GM21447 (cell line): ENCODE results near the gene NDUFA8.

Experiments used
- ATAC-seq: cut with Tn5 transposase; IDR thresholded peaks from one replicate; pipeline ENCODE4 v1.9.1; 2021; ENCODE audit not compliant: unreplicated experiment

NDUFA8 gene

DNA sequence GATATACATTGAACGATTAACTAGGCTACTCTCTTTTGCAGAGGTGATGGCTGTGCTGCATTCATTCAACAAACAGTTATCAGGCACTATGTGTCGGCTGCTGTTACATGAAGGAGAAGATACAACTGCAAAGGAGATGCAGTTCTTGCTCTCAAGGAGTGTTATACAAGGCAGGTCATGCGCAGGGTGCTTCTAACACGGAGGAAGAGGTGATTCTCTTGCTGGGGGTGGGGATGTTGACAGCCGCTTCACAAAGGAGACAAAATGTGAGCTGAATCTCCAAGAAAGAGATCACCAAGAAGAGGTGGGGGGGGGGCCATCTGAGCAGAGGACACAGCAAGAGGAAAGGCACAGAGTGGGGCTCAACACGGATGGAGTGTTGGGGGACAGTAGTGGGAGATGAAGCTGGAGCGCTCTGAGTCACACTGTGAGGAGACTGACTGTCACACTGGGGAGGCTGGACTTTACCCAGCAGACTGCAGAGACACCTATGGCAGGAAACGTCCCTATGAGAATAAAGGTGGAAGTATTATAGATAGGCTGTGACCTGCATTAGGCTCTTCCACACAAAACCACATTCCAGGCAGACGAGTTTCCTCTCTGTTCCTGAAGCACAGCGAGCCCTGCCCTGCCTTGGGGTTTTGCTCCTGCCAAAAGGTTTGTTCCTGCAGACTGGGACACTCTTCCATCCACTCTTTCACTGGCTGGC, 20.9 kb downstream of the NDUFA8 start:
- ATAC-seq: no peak

DNA sequence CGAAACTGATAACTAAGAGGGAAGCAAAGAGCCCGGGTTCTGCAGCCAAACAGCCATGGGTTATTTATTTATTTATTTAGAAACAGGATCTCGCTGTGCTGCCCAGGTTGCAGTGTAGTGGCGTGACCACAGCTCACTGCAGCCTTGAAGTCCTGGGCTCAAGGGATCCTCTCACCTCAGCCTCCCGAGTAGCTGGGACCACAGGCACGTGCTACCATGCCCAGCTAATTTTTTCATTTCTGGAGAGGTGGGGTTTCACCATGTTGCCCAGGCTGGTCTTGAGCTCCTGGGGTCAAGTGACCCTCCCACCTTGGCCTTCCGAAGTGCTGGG, 24.1 kb downstream of the NDUFA8 start:
- ATAC-seq: no peak

DNA sequence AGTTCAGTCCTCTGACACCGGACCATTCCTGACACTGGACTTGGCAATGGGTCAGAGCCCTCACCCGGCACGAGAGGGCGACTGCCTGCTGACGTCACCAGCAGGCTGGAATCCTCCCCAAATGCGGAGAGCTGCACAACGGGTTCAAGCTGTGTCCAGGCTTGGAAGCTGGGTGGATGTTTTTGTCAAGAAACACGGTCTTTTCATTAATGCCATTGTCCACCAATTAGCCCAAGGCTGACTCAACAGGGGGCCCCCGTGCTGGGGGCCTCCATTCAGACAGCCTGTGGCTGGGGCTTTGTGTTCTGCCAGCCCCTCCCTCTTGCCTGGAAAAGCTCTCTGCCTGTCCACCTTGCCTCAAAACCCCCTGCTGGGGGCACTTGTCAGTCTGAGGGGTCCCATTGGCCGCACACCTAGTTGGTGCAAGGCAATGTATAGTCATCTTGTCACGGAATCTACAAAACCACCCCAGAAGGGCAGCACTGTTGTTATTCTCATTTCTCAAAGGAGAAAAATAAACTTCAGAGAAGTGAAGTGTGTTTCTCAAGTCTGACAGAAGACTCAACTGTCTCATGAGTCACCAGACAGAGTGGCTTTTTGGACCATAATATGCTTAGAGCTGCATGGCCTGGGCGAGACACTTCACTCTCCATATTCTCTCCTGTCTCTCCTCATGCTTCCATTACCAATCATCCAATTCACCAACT, 24.6 kb downstream of the NDUFA8 start:
- ATAC-seq: no peak

DNA sequence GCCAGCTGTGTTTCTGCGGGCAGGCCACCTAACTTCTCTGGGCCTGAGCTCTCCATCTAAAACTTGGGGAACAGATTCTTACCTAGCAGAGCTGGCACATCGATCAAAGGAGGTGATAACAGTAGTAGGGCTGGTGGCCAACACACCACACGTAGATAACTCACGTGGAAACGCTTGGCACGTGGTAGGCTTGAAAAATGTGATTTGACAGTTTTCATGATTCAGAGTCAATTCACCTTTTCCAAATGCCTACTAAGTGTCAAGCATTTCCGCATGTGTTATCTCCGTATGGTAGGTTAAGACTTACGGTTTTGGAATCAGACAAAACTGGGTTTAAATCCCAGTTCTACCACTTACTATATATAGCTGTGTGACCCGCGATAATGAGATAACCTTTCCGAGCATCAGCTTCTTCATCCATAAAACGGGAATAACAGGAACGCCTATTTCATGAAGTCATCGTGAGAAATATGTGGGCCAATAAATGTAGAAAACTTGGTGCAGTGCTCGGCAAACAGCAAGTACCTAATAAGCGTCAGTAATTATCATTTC, 25.5 kb downstream of the NDUFA8 start:
- no peak for ATAC-seq

DNA sequence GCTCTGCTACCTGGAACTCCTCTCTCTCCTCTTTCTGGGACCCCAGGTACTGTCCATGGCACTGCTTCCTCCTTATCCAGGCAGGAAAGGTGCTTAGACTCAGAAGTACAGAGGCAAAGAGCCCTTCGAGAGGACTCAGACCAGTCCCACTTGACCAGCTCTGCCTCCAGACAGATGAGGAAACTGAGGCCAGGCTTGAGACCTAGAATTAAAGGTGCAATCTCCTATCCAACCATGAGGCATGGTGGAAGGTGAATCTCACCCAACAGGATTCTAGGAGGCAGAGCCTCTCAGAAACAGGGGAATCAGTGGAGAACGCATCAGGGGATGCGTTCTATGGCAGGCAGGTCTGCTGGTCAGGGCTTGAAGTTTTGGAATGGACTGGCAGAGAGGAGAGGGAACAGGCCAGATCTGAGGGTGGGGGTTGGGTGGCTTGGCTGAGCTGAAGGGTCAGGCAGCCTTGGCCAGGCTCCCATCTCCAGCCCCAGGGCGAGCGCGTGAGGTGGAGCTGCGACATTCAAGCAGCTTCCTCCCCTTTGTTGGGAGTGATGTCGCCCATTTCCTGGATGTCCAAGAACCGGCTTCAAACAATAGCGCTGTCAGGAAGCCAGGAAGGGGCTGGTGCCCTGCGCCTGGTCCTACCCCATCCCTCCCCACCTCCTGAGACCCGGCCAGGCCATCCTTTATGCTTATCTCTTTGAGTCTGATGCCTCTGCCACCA, 26.2 kb downstream of the NDUFA8 start:
- no peak for ATAC-seq

DNA sequence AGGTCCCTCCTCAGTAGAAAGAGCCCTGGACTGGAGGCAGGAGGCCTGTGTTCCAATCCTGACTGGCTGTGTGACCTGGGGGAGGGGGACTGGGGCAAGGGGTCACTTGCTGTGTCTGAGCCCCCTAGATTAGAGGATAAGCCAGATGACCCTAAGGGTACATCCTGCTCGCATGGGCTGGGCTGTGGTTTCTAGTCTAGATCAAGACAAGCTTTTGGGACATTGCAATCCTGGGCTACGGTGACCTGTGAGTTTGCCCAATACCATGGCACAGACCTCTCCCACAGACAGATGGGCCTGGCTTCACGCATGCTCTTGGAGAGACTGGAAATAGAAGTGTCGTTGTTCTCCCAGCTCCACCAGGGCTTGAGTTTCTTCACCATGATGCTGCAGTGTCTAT, 27.0 kb downstream of the NDUFA8 start:
- ATAC-seq: no peak

DNA sequence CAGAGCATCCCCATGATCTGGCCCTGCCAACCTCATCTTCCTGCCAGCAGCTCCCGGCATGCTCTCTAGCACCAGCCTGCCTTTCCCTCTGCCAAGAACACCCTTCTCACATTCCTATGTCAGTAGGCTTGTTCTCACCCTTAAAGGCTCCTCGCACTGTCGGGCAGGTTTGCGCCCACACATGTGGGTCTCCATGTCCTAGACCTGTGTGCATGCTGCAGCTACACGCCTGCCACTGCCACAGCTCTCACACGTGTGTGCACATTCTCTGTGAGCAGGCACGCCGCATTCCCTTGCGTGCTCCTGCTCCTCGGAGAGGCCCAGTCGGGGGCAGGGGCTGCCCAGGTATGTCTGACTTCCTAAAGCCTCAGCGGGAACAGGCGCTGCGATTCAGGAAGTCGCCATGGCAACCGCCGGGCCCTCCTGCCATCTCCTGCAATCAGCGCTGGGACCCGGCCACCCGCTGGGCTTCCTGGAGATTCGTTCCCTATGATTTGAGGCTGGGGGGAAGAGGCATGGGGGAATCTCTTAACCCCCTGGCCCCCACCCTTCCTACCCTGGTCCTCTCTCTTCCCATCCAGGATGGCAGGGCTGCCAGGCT, 28.1 kb downstream of the NDUFA8 start:
- no peak for ATAC-seq

DNA sequence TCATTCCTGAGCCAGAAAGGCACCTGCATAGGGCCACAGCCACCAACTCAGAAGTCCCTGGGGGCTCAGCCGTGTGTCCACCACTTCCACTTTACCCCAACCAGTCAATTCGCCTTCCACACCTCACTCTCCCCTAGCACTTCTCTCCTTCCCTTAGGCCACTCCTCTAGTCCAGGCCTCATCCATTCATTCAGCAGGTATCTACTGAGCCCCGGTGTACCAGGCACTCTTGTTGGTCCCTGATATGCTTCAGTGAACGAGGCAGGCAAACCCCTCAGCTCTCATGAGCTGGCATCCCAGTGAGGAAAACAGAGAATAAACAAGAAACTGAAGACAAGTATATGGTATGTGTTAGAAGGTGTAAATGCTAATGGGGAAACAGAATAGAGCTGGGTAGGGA, 28.7 kb downstream of the NDUFA8 start:
- ATAC-seq: no peak

DNA sequence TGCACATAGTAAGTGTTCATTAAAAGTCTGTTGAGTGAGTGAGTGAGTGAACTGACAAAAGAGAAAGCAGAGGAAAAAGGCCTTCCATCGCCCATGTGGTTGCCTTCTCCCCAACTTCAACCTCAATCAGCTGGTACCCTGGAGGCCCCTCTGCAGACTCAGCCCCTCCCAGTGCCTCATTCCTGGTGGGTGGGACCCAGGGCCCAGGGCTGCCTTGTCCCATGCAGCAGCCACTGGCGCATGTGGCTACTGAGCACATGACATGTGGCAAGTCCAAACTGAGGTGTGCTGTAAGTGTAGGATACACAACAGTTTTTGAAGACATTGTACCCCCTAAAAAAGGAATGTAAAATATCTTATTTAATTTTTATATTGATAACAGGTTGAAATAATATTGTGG, 29.6 kb downstream of the NDUFA8 start:
- ATAC-seq: no peak

DNA sequence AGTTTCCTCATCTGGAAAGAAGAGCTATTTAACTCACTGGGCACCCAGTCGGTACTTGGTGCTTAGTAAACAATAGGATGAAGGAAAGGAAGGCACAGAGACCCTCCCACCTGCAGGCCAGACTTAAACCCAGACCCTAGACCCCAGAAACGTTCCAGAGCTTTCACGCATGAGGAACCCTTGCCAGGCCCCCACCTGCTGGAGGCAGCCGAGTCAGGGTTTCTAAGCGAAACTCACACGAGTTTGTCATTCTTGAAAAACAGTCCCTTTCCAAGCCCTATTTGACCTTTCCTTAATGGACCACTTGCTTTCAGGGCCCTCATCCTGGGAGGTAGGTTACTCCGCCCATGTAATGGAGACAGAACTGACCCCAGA, 30.6 kb downstream of the NDUFA8 start:
- no peak for ATAC-seq

DNA sequence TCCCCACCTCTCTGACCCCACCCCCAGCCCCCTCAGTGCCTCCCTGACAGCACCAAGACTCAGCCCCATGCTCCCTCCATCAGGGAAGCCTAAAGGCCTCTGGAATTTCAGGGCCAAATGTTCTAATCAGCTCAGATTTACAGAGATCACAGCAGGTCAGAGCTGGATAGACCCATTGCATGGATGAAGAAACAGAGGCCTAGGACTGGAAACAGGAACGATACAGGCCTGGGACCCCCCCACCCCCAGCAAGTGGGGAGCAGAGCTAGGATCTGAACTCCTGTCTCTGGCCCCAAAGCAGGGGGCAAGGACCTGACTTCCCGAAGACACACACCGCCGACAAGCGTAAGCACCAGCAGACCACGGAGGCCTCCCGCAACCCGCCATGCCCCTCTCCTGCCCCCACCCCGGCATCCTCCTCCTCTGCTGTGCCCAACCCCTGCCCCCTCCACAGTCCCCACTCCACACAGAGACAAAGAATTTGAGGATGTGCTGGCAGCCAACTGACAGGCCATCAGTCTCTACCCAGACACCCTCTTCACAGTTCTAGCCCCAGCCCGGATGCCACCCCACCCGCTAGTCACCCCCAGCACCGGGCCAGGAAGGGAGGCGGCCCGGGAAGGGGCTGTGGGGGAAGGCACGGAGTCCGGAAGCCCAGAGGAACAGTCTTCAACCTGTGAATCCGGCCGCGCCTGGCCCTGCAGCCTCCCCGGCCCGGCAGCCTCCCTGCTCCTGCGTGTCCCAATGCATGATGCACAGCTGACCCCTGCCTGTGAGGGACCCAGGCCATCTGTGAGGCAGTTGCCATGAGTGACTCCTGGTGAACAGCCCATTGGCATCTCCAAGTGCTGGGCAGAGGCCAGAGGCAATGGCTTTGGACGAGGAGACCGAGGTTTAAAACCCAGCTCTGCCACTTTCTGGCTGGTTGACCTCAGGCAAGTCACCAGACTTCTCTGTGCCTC, 31.3 kb downstream of the NDUFA8 start:
- no peak for ATAC-seq

DNA sequence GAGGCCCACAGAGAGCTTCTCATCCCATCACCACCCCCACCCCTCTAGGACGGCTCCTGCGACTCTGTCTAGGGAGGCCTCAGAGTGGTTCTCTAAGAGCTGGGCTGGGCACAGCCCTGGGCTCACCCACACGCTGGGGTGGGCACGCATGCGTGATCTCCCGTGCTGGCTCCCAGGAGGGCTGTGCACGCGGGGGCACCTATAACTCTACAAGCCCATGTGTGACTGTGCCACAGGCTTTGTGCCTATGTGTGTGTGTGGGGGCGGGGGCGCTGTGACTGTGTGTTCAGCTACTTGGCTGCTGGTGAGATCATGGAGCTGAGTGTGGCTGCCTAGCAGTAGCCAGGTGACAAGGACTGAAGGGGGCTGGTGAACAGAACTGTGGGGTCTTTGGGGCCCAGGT, 32.2 kb downstream of the NDUFA8 start:
- ATAC-seq: no peak

DNA sequence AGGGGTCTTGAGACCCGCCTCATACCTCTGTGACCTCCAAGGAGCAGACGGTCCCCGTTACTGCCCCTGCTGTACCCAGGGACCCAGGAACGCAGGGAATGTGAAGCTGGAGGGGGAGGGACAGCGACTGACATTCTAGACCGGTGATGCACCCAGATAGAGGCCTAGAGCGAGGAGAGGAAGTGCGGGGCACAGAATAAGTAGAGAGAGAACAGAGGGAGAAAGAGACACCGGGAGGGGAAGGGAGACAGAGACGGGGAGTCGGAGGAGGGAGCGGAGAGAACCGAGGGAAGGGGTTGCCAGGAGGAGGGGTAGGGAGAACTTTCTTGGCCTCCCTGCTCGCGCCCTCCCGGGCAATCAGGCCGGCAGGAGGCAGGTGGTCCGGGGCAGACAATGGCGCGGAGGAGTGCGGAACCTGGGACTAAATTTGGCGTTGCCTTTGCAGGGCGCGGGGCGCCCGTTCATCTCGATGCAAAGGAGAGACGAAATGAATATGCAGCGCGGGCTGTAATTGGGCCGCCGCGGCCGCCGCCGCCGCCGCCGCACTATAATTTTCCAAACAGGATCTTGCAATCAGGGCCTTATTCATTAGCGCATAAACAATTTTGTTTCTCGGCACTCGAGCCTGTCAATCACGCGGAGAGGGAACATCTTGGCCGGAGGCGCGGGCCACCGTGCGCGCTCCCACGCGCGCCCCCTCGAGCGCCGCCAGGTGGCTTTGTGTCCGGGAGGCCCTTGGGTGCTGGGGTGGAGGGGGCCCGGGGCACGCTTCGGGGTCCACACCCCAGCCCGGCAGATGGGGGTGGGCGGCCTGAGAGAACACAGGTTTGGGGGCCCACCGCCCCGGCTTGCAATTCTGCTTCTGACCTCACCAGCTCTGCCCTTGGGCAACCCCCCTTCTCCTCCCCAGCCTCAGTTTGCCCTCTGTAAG, 33.0 kb downstream of the NDUFA8 start:
- ATAC-seq: no peak

DNA sequence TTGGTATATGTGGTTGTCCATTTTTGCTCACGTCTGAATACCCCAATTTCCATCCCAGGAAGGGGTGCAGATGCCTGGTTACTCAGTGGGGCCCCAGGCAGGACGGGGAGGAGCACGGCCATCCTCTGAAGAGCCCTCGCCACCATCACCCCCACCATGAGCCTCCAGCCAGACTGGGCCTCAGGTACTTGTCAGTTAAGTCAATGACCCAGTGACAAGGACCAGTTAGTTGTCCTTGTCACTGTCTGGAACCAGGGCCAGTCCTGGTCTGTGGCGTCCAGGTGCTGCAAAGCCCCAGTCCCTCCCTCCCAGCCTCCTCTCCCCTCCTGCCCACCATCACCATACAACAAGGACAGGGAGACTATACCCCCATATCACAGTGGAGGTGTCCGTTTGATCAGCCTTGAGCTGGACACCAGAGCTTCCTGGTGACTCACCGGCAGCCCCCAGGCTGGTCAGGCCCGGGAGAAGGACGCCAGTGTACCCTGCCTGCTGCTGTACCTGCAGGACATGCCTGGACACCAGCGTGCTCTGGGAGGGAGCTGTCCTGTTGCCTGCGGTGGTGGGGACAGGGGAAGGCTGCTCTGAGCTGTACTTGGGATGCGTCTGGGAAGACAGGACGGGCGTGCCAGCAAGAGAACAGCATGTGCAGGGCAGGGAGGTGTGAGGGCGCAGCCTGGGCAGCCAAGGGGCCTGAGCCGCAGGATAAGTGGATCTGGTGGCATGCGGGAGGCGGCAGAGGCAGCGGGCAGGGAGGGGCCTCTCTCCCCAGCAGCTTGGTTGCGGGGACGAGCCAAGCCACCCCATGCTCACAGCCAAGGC, 33.9 kb downstream of the NDUFA8 start:
- no peak for ATAC-seq

DNA sequence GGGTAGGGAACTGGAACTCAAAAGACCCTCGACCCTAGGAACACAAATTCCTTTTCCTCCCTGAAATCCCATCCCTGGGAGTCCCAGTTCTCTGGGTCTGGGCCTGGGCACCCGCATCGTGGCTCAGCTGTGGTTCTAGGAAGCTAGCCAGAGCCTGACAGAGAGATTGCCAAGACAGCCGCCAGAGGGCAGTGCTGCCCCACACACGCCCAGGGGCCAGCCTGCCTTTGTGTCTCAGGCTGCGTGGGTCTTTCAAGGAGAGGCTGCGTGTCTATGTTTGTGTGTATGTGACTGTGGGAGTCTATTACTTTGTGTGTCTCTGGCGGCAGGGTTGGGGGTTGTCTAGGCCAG, 34.4 kb downstream of the NDUFA8 start:
- no peak for ATAC-seq

DNA sequence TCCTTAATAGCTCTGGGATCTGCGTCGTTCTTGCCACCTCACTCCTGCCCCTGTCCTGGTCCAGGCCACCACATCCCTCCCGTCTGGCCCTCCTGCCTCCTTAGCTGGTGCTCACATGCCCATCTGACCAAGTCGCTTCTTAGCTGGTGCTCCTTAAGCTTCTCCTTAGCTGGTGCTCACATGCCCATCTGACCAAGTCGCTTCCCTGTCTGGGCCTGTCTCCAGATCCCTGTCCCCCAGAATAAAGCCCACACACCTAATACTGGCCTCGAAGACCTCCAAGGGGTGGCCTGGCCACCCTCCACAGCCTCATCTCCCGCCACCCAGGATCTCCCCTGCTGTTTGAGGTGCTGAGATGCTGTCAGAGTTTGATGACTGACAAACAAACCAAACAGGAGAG, 35.1 kb downstream of the NDUFA8 start:
- no peak for ATAC-seq

DNA sequence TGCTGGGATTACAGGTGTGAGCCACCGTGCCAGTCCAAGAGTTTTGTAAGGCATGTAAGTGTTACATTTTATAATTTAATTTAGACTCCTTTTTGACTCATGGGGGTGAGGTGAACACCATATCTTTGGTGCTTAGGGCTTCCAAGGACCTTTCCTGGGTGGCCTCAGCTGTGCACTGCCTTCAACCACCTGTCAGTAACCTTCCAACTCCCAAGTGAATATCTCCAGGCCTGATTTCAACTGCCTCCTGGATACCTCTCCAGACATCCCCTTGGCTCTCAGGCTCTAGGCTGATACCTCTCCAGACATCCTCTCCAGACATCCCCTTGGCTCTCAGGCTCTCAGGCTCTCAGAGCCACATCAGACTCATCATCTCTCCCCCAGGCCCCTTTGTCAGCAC, 35.5 kb downstream of the NDUFA8 start:
- ATAC-seq: no peak

DNA sequence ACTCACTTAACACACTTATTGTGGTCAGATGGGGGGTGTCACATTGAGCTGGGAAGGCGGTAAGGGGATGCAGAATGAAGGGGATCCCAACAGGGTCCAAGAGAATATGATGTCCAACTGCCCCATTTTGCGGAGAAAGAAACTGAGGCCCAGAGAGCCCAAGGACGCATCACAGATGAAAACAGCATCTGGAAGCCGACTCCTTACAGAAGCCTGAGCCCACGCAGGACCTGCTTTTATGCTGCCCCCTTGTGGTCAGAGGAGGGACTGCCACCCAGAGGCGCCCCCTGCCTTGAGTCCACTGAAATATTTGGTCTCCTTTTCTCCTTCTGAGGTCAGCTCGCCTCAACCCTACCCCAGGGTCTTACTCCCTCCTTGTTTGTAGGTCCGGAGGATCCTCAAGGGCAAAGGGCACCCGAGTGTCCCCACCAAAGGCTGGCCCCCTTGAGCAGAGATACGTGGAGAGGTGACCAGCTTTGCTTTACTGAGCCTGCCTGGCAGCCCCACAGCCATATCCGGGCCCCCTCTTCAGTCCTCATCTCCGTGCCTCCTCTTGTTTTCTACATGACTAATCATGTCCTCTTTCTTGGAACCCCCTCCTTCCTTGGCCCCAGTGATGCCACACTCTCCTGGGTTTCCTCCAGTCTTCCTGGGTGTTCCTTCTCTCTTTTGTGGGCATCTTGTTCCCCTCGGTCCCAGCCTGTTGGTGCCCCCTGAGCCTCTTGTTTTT, 36.5 kb downstream of the NDUFA8 start:
- no peak for ATAC-seq
